ENCODE results near the gene ZNF768. TPM values are rescaled to one million over a fixed set of nuclear protein-coding genes. Genes with fewer than 3 reads are reported as not detected.

Gene ZNF768
- 25.8 TPM for total RNA-seq
- long read RNA-seq, transcript ZNF768-201 (2 exons, 2,315 nt), result major isoform, 6 of 18 reads
- long read RNA-seq, partial matches to known transcripts, result 0 of 18 reads
- long read RNA-seq, other reads (novel, unspliced or antisense), result 12 of 18 reads

DNA sequence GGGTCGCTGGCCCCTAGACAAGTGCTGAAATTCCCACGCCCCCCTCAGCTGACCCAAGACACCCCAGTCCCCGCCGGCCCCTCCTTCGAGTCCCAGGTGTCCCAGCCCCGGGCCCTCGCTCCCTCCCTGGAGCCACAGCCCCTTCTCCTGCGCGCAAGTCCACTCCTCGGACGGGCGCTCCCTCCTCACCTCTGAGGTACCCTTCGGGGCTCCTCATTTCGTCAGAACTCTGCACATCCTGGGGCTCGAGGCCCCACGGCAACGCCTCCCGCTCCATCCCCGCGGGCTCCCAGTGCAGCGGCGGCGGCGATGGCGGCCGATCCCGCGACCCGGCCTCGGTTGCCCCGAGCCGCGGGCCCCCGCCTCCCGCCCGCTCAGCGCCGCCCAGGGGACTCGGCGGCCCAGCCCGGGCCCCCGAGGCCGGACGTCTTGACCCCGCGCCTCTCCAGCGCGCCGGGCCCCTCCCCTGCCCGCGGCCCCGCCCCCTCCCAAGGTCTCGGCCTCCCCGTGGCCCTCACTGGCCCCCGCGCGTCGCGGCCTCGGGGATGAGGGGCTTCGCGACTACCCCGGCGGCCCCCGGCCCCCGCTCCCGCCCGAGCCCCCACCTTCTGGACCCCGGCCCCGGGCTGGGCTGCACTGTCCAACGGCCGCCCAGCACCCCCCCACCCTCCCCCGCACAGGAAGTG, at the start of gene ZNF768:
Gene ZNF768, minus strand, starts transcription at position 430 of the 686 bp plus-strand sequence. Its CDS starts 153 bp downstream, at position 277.
- DNase-seq, result peak; percentile 79

DNA sequence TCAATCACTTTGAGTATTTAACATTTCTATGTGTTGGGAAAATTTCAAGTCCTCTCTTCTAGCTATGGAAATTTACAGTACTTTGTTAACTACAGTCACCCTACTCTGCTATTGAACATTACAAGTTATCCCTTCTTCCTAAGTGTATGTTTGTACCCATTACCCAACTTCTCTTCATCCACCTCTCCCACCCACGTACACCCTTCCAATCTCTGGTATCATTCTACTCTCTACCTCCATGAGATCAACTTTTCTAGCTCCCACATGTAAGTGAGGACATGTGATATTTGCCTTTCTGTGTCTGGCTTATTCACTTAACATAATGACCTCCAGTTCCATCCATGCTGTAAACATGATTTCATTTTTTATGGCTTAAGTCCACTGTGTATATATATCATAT, 48.3 kb upstream of the ZNF768 start:
- no peaks in the 10 kb centered on the region for H3K27me3 ChIP-seq
- H3K27ac ChIP-seq, result no peak overlapping the region
- H3K4me1 ChIP-seq, result peaks cover 17% of the 10 kb centered on the region
- ATAC-seq (no peak), DNase-seq (no peak)
- H3K4me3 ChIP-seq, result no peak overlapping the region
- no peaks in the 10 kb centered on the region for H3K9me3 ChIP-seq
- H3K36me3 ChIP-seq, result peaks cover 15% of the 10 kb centered on the region
- intact Hi-C loops (cut with DNase I), result no loop called here
- TF ChIP-seq, protein P1, sequence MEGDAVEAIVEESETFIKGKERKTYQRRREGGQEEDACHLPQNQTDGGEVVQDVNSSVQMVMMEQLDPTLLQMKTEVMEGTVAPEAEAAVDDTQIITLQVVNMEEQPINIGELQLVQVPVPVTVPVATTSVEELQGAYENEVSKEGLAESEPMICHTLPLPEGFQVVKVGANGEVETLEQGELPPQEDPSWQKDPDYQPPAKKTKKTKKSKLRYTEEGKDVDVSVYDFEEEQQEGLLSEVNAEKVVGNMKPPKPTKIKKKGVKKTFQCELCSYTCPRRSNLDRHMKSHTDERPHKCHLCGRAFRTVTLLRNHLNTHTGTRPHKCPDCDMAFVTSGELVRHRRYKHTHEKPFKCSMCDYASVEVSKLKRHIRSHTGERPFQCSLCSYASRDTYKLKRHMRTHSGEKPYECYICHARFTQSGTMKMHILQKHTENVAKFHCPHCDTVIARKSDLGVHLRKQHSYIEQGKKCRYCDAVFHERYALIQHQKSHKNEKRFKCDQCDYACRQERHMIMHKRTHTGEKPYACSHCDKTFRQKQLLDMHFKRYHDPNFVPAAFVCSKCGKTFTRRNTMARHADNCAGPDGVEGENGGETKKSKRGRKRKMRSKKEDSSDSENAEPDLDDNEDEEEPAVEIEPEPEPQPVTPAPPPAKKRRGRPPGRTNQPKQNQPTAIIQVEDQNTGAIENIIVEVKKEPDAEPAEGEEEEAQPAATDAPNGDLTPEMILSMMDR (IDR thresholded peaks at IDR 0.05), result no peak

More for the DNA sequence above, at the start of gene ZNF768:
- ATAC-seq, result peak; percentile 55
- peak within 1 kb of the TSS; percentile 99 for H3K27ac ChIP-seq
- H3K27me3 ChIP-seq, result no peaks in the 10 kb centered on the region
- peaks cover 22% of the 10 kb centered on the region for H3K4me1 ChIP-seq
- TF ChIP-seq, protein P1 (IDR thresholded peaks at IDR 0.05), result no peak
- intact Hi-C loops (cut with DNase I), result no loop called here
- H3K4me3 ChIP-seq, result peak within 1 kb of the TSS; percentile 88
- H3K9me3 ChIP-seq, result no peaks in the 10 kb centered on the region
- H3K36me3 ChIP-seq, result peaks cover 6% of the 10 kb centered on the region

DNA sequence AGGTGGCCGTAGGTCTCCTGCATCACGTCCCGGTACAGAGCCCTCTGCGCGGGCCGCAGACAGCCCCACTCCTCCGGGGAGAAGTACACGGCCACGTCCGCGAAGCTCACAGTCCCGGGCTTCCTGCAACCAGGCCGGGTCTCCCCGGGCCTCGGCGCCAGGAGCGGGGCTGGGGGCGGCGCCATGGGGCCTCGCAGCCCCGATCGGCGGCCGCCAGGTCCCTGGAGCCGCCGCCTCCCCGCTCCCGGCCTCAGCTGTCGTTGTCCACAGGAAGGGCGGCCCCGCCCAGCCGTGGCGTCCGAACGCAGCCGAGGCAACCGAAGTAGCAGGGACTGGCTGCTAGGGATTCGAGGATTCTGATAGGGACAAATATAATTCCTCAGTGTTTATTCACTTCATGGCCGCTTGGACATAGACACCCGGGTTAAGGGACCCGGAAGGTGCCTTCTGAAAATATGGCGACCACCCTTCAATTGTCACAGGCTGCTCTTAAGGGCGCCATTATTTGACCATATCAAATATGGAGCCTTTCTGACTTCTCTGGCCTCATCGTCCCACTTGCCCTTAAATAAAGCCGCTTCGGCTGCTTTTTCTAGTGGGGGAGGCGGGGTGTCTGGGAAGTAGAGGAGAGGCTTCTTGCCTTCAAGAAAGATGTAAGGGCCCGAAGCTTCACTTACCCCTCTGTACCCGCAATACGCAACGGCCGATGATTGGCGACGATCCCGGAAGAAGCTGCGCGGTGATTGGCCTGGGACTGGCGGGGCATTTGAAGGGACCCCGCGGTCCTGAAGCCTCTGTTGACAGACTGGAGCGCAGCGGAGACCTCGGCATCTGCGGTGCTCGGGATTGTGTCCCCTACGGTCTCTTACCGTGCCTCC, 45.3 kb upstream of the ZNF768 start, which contains the start of gene ZNF688:
Gene ZNF688, minus strand, starts transcription at position 270 of the 878 bp plus-strand sequence. Its CDS starts 85 bp downstream, at position 185.
- TF ChIP-seq, protein P1 (IDR thresholded peaks at IDR 0.05), result no peak
- intact Hi-C loops (cut with DNase I), result no loop called here
- Histone ChIP-seq H3K9me3 (no peaks in the 10 kb centered on the region), H3K27me3 (no peaks in the 10 kb centered on the region), H3K36me3 (no peaks in the 10 kb centered on the region), H3K27ac (peak within 1 kb of the TSS; percentile 99), H3K4me1 (peaks cover 17% of the 10 kb centered on the region), H3K4me3 (peak within 1 kb of the TSS; percentile 88)
- ATAC-seq (peak; percentile 92), DNase-seq (peak; percentile 96)

DNA sequence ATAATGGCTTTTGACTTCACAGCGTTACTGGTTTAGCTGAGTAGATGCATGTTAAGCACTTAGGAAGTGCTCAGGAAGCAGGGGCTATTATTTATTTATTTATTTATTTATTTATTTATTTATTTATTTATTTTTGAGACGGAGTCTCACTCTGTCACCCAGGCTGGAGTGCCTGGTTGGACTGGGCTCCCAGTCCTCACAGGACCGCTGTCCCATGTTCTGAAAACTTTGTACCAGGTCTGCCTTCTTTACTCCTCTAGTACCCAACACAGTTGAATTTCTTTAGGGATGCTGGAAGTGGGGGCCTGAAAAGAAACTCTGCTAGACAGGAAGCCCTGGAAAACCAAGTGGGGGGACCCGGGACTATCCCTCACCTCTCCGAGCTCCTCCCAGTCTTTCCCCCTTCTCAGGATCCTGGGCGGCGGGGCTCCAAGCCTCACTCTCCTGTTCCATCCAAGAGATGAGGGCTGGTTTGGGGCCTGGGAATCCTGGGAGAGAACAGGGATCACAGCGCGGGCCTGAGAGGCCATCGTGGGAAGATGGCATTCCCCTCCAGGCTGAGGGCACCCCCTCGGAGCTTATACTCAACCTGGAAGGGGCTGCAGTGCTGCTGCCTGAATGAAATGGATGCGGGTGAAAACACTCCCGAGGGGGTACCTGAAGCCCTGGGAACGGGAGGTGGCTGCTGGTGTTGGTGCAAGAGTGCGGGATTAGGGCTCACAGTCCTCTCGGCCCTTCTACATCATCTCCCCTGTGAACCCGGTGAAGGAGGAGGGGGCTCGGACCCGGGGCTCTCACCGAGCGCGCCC, 44.5 kb upstream of the ZNF768 start:
- Histone ChIP-seq H3K4me3 (peak overlapping the region; percentile 88), H3K36me3 (no peaks in the 10 kb centered on the region), H3K27me3 (no peaks in the 10 kb centered on the region), H3K9me3 (no peaks in the 10 kb centered on the region), H3K4me1 (peaks cover 17% of the 10 kb centered on the region), H3K27ac (peak overlapping the region; percentile 99)
- TF ChIP-seq, protein P1 (IDR thresholded peaks at IDR 0.05), result no peak
- intact Hi-C loops (cut with DNase I), result no loop called here
- ATAC-seq, result peak; percentile 0
- peak; percentile 69 for DNase-seq
